ENCODE data around the gene LSAMP. TPM values are rescaled to one million over a fixed set of nuclear protein-coding genes. Genes with fewer than 3 reads are reported as not detected.

Gene LSAMP
- total and polyA plus RNA-seq, 2 experiments from 2014 or later: 2.0 to 2.9 TPM

DNA sequence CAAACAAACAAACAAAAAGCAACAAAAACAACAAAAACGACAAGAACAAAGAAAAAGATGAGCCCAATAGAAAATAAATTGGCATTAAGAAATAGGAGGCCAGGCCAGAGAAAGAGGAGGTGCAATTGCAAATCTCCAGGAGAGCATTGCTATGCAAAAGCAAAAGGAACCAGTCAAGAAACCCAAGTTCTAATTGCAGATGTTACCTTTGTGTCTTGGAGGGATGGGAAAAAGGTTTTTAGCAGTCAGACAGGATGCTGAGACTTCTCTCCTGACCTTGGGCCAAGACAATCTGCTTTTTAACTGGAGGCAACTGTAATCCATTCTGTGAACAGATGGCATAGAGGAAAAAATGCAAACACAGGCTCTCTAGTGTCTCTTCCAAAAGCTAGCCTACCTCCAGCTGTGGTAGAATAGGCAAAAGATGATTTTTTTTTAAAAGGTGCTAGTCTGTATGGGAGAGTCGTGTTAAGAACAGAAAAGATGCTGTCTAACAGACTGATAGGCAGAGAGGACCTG is 56.4 kb downstream of the LSAMP start:
- DNase-seq (ENCODE audit: low spot score) (peak; percentile 28), ATAC-seq (peak; percentile 36; the same call in 2 of the 3 replicates)
- Histone ChIP-seq H3K36me3 (ENCODE audit: insufficient read depth) (no peaks in the 10 kb centered on the region), H4K20me1 (replicated peaks; ENCODE audit: insufficient read depth) (no peaks in the 10 kb centered on the region), H3K9me2 (ENCODE audit: insufficient read depth) (no peaks in the 10 kb centered on the region), H3F3A (replicated peaks; ENCODE audit: low read depth) (no peaks in the 10 kb centered on the region; the same call in 1 of the 2 replicates), H3K27ac (ENCODE audit: low read depth) (peak overlapping the region; percentile 48), H3K4me1 (ENCODE audit: insufficient read depth) (peaks cover 24% of the 10 kb centered on the region), H3K79me2 (replicated peaks; ENCODE audit: insufficient read depth) (no peaks in the 10 kb centered on the region), H3K27me3 (ENCODE audit: insufficient read depth) (no peaks in the 10 kb centered on the region), H3K4me2 (peak overlapping the region; percentile 45), H2AFZ (no peak overlapping the region), H3K4me3 (no peak overlapping the region)
- peak overlapping the region; percentile 38; the same call in 1 of the 2 replicates for H3K27ac Mint-ChIP-seq
- H3K4me1 Mint-ChIP-seq: peaks cover 27% of the 10 kb centered on the region
- H3K36me3 Mint-ChIP-seq (ENCODE audit: low read depth): peaks cover 9% of the 10 kb centered on the region
- H3K9me3 Mint-ChIP-seq: peaks cover 20% of the 10 kb centered on the region
- no peak overlapping the region; the same call in 2 of the 3 replicates for H3K4me3 Mint-ChIP-seq
- H3K27me3 Mint-ChIP-seq (ENCODE audit: insufficient read depth, low read depth, poor library complexity): no peaks in the 10 kb centered on the region
- TF ChIP-seq, protein P1, sequence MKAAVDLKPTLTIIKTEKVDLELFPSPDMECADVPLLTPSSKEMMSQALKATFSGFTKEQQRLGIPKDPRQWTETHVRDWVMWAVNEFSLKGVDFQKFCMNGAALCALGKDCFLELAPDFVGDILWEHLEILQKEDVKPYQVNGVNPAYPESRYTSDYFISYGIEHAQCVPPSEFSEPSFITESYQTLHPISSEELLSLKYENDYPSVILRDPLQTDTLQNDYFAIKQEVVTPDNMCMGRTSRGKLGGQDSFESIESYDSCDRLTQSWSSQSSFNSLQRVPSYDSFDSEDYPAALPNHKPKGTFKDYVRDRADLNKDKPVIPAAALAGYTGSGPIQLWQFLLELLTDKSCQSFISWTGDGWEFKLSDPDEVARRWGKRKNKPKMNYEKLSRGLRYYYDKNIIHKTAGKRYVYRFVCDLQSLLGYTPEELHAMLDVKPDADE (IDR thresholded peaks at IDR 0.05): no peak
- TF ChIP-seq, protein P2, sequence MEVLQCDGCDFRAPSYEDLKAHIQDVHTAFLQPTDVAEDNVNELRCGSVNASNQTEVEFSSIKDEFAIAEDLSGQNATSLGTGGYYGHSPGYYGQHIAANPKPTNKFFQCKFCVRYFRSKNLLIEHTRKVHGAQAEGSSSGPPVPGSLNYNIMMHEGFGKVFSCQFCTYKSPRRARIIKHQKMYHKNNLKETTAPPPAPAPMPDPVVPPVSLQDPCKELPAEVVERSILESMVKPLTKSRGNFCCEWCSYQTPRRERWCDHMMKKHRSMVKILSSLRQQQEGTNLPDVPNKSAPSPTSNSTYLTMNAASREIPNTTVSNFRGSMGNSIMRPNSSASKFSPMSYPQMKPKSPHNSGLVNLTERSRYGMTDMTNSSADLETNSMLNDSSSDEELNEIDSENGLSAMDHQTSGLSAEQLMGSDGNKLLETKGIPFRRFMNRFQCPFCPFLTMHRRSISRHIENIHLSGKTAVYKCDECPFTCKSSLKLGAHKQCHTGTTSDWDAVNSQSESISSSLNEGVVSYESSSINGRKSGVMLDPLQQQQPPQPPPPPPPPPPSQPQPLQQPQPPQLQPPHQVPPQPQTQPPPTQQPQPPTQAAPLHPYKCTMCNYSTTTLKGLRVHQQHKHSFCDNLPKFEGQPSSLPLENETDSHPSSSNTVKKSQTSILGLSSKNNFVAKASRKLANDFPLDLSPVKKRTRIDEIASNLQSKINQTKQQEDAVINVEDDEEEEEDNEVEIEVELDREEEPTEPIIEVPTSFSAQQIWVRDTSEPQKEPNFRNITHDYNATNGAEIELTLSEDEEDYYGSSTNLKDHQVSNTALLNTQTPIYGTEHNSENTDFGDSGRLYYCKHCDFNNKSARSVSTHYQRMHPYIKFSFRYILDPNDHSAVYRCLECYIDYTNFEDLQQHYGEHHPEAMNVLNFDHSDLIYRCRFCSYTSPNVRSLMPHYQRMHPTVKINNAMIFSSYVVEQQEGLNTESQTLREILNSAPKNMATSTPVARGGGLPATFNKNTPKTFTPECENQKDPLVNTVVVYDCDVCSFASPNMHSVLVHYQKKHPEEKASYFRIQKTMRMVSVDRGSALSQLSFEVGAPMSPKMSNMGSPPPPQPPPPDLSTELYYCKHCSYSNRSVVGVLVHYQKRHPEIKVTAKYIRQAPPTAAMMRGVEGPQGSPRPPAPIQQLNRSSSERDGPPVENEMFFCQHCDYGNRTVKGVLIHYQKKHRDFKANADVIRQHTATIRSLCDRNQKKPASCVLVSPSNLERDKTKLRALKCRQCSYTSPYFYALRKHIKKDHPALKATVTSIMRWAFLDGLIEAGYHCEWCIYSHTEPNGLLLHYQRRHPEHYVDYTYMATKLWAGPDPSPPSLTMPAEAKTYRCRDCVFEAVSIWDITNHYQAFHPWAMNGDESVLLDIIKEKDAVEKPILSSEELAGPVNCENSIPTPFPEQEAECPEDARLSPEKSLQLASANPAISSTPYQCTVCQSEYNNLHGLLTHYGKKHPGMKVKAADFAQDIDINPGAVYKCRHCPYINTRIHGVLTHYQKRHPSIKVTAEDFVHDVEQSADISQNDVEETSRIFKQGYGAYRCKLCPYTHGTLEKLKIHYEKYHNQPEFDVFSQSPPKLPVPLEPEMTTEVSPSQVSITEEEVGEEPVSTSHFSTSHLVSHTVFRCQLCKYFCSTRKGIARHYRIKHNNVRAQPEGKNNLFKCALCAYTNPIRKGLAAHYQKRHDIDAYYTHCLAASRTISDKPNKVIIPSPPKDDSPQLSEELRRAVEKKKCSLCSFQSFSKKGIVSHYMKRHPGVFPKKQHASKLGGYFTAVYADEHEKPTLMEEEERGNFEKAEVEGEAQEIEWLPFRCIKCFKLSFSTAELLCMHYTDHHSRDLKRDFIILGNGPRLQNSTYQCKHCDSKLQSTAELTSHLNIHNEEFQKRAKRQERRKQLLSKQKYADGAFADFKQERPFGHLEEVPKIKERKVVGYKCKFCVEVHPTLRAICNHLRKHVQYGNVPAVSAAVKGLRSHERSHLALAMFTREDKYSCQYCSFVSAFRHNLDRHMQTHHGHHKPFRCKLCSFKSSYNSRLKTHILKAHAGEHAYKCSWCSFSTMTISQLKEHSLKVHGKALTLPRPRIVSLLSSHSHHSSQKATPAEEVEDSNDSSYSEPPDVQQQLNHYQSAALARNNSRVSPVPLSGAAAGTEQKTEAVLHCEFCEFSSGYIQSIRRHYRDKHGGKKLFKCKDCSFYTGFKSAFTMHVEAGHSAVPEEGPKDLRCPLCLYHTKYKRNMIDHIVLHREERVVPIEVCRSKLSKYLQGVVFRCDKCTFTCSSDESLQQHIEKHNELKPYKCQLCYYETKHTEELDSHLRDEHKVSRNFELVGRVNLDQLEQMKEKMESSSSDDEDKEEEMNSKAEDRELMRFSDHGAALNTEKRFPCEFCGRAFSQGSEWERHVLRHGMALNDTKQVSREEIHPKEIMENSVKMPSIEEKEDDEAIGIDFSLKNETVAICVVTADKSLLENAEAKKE (CRISPR knock-in tag; IDR thresholded peaks at IDR 0.05): peak; percentile 72; the same call in 1 of the 2 replicates
- no peak for TF ChIP-seq JUNB (IDR thresholded peaks at IDR 0.05; ENCODE audit: unreplicated experiment)

DNA sequence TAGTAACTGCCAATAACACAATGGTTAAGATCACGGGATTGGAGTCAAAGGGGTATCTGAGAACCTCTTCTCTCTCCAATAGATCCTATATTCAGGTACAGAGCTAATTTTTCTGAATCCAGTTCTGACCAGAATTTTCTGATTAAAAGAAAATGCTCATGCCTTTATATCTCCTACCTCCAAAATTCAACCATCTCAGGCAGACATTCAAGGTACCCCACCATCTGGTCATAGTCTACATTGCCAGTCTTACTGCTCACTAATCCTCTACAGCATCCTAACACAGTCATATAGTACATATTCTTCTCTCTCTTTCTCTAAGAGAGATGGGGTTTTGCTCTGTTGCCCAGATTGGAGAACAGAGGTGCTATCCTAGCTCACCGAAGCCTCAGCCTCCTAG is 59.1 kb downstream of the LSAMP start:
- H3K4me2 ChIP-seq: no peak overlapping the region
- no peaks in the 10 kb centered on the region for H4K20me1 ChIP-seq (replicated peaks; ENCODE audit: insufficient read depth)
- H3K9me3 Mint-ChIP-seq: peaks cover 5% of the 10 kb centered on the region; the same call in 1 of the 3 replicates
- H3K36me3 Mint-ChIP-seq (ENCODE audit: low read depth): peaks cover 6% of the 10 kb centered on the region; the same call in 2 of the 3 replicates
- peaks cover 24% of the 10 kb centered on the region for H3K4me1 ChIP-seq (ENCODE audit: insufficient read depth)
- H3F3A ChIP-seq (replicated peaks; ENCODE audit: low read depth): no peaks in the 10 kb centered on the region; the same call in 1 of the 2 replicates
- no peaks in the 10 kb centered on the region for H3K9me2 ChIP-seq (ENCODE audit: insufficient read depth)
- no peak overlapping the region for H2AFZ ChIP-seq
- H3K27me3 Mint-ChIP-seq (ENCODE audit: insufficient read depth, low read depth, poor library complexity): no peaks in the 10 kb centered on the region
- no peaks in the 10 kb centered on the region for H3K36me3 ChIP-seq (ENCODE audit: insufficient read depth)
- no peak overlapping the region for H3K4me3 Mint-ChIP-seq
- ATAC-seq (no peak), DNase-seq (ENCODE audit: low spot score) (no peak)
- no peak overlapping the region for H3K27ac ChIP-seq (ENCODE audit: low read depth)
- no peaks in the 10 kb centered on the region for H3K27me3 ChIP-seq (ENCODE audit: insufficient read depth)
- no peak overlapping the region for H3K4me3 ChIP-seq
- peaks cover 27% of the 10 kb centered on the region for H3K4me1 Mint-ChIP-seq
- H3K27ac Mint-ChIP-seq: no peak overlapping the region
- no peaks in the 10 kb centered on the region for H3K79me2 ChIP-seq (replicated peaks; ENCODE audit: insufficient read depth)
- TF ChIP-seq, protein P2 (CRISPR knock-in tag; IDR thresholded peaks at IDR 0.05): no peak
